NCI-H82 treated with DMSO at 0.1 percent for 48 hours (cell line): ENCODE data around the gene SMARCD1.
A peak's percentile ranks its signal among the peaks of the same experiment; 100 is the strongest.

Experiments used
- DNase-seq: peaks from one replicate; lab custom pipeline; 2025; ENCODE audit not compliant: unreplicated experiment; lab: John Stamatoyannopoulos, UW

Gene SMARCD1

DNA sequence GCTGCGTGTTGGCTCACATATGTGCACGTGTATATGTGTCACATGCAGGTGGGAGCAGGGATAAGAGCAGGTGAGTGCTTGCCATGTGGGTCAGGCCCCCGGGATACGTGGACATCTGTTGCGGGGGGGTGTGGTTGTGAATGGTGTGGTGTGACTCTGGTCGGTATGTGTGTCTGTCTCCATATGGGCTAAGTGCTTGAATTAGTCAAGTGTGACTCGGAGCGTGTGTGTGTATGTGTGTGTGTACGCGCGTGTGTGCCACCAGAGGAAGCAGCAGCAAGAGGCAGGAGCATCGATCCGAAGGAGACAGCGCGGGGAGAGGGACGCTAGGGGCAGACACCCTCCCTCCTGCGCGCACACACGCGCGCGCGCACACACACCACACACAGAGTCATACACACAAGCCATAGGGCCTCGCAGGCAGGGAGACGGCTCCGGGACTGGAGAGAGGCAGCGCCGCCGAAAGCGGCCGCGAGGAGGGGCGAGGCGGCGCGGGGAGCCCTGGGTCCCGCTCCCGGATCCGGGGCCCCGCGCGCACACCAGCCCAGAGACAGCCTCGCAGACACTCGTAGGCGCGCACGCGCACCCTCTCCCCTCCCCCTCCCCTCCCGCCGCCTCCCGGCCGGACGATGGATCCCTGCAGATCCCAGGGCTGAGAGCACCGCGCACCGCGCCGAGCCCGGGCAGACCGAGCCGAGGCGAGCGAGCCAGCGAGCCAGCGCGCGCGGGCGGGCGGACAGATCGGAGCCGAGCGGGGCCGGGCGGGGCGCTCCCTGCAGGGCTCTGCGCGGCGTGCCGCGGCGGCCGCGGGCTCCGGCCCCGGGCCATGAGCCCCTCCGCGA lies 27.9 kb upstream of the SMARCD1 start, which contains the start of gene ASIC1:
Gene ASIC1, plus strand, starts transcription at position 597 of the 842 bp plus-strand sequence. CDS start 1,171 bp downstream, outside the sequence.
- DNase-seq: peak; percentile 34

DNA sequence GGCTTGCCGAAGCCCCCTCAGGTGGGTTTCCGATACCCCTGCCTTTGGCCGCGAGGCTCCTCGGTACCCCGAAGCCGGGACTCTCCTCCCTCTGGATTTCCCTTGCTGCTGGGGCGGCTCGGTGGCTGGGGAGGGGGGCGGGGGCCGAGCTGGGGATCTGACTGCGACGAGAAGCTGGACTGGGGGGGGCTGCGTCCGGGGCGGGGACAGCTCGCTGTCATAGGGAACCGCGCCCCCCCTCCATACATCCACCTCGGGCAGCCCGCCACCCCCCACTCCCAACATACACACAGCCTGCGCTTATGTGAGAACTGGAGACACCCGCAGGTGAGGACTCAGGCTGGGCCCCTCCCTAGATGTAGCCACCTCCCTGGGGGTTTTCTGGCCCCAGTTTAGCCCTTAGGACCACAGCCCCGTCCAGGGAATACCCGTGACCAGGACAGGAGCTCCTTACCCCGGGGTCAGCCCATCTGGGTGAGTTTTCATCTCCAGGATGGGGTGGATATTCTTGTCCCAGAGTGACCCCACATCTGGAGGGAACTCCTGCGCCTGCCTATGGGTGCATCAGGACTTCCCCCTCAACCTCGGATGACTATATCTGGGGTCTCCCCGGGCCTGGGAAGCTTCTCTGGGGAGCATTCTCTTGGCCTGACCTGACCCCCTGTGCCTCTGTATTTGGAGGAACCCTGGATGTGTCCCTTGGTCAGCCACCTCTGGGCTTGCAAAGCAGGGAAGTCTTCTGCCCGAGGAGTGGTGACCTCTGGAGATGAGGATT lies 27.1 kb upstream of the SMARCD1 start:
- DNase-seq: no peak

DNA sequence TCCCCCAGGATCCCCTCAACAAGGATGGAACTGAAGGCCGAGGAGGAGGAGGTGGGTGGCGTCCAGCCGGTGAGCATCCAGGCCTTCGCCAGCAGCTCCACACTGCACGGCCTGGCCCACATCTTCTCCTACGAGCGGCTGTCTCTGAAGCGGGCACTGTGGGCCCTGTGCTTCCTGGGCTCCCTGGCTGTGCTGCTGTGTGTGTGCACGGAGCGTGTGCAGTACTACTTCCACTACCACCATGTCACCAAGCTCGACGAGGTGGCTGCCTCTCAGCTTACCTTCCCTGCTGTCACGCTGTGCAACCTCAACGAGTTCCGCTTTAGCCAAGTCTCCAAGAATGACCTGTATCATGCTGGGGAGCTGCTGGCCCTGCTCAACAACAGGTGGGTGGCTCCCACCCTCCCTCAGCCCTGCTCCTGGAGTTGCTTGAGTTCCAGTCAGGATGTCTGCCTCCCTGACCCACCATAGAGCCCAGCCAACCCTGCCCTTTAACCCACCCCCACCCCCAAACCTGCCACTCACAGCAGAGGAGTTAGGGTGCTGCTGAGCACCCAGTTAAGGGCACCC lies 26.3 kb upstream of the SMARCD1 start:
- no peak for DNase-seq

DNA sequence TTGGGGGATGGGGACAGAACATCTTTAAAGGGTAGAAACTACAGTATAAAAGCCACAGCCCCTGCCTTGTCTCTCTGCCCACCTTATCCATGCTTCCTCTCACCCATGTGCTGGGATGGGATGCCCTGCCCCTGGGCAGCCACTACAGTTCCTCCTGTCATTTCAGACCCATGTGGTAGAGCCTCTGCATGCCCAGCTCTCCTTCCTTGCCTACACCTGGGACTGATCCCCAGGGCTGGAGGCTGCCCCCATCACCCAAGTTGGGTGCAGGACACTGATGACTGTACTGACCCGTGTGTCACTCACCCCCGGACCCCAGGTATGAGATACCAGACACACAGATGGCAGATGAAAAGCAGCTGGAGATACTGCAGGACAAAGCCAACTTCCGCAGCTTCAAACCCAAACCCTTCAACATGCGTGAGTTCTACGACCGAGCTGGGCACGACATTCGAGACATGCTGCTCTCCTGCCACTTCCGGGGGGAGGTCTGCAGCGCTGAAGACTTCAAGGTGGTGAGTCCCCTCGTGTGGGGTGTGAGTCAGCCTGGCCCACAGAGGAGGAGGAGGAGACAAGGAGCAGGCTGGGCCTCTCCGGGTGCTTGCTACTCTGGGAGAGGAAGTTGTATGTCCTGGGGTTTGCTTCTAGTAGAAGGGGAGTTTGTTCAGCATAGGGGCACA lies 25.6 kb upstream of the SMARCD1 start:
- no peak for DNase-seq

DNA sequence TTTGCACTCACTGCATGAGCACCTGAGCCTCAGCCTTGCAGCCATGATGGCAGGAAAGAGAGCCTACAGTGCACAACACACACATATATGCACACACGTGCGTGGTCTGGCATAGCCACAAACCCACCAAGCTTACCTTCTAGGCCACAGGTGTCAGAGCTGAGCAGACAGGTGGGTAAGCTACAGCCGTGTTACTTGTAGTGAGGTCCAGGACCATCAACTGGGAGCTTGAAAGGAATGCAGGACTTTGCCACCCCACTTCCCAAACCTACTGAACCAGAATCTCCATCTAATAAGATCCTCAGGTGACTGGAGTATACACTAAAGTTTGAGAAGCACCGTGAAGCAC lies 25.0 kb upstream of the SMARCD1 start:
- no peak for DNase-seq

DNA sequence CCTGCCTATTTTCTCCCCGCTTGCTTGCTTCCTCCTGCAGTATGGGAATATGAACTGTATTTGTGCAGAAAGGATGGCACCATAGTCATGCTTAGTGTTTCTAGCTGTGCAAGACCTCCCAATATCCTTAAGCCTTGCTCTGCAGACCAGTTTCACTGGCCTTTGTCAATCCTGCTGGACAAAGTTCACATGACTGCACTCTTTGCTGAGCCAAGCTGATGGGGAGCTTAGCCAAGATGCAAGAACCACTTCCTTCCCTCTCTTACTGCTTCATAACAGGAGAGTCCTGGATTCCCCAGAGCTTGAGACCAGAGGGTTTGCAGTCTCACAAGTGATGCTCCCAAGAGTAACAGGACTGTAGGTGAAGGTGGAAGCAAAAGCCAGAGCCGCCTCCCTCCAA lies 24.0 kb upstream of the SMARCD1 start:
- DNase-seq: no peak

DNA sequence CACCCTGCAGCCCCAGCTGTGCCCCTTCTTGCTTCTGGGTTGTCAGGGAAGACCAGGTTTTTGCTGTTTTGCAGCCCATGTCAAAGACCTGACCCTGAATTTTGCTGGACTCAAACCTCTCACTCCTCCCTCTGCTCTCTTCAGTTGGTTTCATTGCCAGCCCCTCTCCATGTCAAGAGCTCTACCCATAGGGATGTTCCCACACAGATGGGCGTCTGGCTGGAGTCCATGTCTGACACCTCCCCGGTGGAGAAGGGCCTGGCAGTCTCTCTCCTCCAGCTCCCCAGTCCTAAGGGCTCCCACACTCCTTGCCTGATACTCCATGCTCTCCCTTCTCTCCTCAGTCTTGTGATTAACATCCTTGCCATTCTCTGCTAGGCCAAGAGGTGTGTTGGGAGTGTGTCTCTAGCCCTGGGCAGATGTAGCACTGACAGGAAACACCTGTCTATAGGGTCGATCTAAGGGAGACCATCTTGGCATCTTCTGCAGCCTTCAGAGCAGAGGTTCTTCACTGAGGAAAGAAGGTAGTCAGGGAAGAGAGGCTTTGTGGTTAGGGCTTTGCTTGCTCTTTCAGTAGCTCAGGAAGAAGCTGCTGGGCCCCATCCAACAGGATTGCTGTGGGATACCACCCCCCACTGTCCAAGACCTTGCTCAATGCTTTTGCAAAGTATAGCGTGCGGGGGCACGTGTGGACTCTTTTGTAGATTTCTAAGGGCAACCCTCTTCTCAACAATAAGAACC lies 23.0 kb upstream of the SMARCD1 start:
- DNase-seq: no peak

DNA sequence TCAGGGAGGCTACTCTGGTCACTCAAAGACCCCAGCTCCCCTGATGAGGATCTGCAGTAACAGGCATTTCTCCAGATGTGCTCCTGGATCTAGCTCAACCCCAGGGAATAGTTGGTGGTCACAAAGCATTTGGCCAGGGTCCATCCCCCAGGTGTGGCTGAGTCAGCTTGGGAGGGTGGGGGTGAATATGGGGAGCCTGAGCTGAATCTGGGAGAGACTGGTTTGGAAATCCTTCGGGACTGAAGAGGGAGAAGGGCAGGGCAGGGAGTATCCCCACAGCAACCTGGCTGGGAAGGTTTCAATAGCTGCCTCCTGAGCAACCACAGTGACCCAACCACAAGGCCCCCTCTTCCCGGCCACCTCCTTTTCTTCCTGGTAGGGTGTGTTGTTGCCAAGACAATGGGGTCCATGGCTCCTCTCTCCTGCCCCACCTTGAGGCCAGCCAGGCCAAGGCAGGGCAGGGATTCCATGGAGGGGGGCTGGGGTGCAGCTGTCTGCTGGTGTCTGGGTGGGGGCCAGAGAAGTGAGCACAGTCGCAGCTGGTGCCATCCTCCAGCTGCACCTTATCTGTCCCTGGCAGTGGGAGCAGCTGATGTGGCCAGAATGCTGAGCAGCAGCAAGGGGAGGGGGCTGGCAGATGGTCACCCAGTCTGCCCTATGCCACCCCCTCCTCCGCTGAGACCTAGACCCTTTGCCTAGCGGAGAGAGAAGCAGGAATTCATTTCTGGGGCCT lies 22.2 kb upstream of the SMARCD1 start:
- no peak for DNase-seq

DNA sequence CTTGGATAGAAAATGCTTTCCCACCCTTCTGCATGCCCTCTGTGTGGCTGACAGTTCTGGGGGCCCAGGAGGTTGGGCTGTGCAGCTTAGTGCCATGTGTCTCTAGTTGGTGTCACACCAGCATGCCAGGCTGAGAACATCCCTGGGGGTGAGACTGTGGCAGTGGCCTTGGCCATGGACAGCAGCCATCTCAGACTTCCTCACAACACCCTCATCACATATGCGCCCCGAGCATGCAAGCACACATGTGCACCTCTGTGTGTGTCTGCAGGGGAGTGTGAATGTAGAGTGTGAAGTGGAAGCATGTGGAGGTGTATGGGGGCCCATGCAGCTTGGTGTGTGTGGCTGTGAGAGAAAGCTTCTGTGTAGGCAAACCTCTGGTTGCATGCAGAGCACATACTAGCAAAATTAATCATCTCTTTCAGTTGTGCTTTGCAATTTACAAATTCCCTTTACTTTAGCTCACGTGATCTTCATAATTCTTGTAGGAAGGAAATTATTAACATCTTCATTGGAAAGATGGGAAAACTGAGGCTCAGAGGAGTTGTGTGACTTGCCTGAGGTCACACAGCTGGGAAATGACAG lies 19.3 kb upstream of the SMARCD1 start:
- DNase-seq: no peak

DNA sequence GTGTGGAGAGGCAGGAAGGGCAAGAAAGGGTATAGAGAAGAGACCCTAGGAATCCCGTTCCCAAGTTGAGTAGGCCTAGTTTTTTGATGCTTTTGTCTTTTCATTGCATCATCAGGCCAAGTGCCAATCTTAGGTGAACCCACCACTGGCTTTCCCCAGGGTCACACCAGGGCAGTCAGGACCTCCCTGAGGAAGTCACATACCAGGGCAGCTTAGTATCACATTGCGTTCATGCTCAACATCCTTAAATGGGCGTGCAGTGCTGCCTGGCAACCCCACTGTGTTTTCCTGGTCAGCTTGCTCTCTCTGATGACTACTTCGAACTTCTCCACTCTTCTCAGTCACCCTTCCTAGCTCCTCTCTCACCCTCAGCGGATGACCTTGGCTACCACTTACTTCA lies 18.7 kb upstream of the SMARCD1 start:
- DNase-seq: no peak

DNA sequence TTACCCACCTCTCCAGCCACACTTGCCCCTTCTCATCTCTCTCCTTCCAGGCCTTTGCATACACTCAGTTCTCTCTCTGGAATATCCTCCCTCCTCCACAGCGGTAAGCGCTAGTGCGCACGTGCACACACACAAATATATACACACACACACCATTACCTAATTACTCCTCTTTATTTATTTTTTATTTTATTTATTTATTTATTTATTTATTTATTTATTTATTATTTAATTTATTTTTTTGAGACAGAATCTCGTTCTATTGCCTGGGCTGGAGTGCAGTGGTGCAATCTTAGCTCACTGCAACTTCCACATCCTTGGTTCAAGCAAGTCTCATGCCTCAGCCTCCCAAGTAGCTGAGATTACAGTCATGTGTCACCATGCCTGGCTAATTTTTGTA lies 16.1 kb upstream of the SMARCD1 start:
- no peak for DNase-seq

DNA sequence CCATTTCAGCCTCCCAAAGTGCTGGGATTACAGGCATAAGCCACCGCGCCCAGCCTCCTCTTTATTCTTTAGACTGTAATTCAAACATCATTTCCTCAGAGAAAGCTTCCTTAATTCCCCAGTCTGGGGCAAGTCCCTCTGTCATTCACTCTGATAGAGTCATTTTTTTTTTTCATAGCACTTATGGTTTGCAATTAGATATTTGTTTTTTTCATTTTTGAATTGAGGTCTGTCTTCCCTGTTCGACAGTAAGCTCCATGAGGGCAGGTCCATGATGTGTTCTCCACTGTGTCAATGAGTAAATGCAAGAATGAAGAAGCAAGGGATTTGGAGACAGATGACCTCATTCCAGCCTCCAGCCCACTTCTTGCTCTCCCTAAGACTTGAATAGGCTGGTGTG lies 15.6 kb upstream of the SMARCD1 start:
- no peak for DNase-seq

DNA sequence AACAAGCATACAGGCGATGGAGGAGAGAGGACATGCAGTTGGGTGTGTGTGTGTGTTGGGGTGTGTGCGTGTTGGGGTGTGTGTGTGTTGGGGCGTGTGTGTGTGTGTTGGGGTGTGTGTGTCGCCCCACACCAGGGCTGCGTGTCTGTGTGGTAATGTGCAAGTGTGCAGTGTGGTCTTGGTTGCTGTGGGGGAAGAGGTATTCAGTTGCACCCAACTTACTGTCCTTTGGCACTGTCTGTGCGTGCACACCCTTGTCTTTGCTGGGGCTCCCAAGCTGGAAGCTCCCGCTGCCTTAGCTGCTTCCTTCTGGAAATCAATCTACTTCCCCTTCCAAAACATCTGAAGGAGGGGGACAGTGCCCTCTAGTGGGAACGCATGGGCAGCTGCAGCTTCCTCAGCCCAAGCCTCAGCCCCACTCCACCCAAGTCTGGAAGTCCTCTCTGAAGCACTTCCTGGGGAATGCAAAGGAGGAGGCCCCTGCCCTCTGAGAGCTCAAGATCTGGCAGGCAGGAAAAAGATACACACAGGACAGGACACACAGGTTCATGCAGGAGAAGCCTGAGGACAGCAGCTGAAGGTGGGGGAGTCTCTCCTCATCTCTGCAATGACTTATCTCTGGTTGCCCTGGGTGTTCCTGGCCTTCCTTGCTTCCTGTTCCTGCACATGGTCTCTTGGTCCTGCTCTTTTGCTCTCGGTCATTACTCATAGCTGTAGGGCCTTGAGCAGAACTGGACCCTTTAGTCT lies 14.7 kb upstream of the SMARCD1 start:
- DNase-seq: peak; percentile 48

DNA sequence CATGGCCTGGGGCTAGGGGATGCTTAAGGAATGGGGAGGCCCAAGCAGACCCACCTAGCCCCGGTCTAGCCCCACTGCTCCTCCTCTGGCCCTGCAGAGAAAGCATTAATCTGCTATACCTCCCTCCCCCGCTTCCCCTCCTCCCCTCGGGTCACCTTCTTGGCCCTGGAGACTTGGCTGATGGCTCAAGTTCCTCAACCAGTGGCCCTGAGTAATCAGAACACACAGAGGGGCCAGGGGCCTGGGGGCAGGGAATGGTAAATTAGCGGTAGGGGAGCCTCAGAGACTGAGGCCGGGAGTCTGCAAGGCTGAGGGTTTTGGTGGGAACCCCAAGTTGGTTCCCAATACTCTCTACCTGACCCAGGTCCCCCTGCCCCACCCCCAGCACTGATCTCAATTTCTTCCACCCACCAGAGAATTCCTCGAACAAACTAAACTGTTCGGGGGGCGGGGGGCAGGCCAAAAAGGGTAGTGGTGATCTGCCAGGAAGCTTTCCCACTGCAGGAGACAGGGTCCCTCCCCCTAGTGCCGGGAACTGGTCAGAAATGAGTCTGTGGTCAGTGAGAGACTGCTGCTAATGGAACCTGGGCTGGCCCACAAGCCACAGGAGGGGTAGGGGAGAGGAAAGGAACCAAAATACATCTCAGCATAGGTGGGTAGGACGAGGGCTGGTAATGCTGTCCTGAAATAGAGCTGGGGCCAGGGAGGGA lies 12.8 kb upstream of the SMARCD1 start:
- DNase-seq: no peak

DNA sequence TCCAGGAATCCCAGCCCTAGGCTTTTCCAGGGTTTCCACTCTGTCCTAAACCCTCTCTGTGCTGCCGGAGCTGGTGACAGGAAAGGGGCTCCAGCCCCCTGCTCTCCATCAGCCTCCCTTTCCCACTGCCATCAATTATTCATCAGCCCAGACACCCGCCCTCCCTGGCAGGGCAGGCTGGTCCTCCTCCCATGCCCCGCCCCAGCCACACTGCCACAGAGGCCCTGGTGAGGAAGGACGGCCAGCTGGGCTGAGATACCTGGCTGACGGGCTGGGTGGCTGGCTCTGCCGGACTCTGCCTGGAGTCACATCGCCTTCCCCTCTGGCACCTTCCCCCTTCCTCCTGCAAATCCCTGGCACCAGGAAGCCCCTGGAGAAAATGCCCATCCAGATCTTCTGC lies 11.9 kb upstream of the SMARCD1 start:
- no peak for DNase-seq

DNA sequence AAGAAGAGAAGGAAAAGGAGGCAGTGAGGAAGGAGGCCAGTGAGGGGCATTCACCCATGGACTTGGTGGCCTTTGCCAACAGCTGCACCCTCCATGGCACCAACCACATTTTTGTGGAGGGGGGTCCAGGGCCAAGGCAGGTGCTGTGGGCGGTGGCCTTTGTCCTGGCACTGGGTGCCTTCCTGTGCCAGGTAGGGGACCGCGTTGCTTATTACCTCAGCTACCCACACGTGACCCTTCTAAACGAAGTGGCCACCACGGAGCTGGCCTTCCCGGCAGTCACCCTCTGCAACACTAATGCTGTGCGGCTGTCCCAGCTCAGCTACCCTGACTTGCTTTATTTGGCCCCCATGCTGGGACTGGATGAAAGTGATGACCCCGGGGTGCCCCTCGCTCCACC lies 11.4 kb upstream of the SMARCD1 start:
- DNase-seq: no peak

DNA sequence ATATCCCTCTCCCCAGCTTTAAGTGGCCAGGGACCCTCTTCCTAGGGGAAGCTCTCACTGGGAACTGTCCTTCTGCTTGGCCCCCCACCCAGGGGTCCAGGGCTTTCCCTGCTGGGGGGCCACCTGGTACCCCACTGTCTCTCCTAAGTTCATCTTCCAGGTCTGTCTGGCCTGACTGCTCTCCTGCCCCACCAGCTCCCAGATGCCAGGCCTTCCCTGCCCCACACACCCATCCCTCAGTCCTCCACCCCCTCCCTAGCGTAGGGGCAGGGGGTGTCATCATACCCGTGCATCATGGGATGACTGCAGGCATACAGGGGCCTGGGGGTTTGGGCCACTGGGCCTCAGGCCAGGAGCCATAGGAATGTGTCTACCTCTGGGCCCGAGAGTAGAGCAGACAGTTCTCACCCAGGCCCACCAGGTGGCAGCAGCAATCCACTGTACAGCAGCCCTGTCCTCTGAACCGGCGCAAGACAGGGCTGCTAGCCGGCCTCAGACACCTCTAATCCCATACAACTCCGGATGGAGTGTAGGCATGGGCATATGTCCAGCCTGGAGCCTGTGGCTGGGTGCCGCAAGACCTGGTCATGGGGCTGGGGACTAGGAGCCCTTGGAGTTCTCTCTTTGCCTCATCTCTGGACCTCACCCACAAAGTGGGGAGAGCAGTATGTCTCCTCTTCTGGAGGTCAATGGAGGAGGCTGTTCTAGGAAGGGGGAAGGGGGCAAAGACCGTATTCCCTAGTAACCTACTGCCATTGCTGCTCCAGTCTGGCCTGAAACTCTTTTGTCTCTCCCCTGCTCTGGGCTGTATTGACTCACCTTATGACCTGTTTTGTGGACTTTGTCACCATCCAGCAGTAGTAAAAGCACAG lies 10.0 kb upstream of the SMARCD1 start:
- DNase-seq: peak; percentile 74

DNA sequence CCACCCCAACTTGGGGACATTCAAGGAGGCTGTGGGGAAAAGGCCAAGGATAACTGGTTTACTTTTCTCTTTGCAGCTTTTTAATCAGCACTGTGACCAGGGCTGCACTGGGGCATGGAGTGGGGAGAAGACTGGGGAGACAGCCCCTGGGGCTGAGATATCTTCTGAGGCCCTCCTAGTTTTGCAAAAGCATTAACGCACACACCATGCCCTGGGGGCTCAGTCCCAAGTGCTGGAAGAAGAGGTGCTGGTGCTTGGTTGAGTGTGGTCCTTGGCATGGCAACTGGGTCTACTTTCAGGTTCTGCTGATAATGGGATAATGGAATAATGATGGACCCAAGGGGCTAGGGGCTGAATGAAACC lies 9.4 kb upstream of the SMARCD1 start:
- DNase-seq: no peak
